Stomach (tissue), 9 donors: ENCODE results near the gene ATP2A3. TPM values are rescaled to one million over a fixed set of nuclear protein-coding genes. Genes with fewer than 3 reads are reported as not detected.

Experiments used
- DNase-seq, 2 donors: peaks; one replicate each; pipeline versions ENCODE4 v3.0.0 to v3.0.0-alpha.2; 2013 to 2019
- H3K27ac ChIP-seq, 5 donors: fragments of 200-600 bp in 4 of 5; sonication (generic) in 4 of 5; one replicate each; pipeline ENCODE4 v1.5.1; 2013 to 2019; ENCODE audit warnings: mild to moderate bottlenecking in 1 of 5, moderate library complexity in 1 of 5
- H3K27me3 ChIP-seq, 3 donors: fragments of 200-600 bp; sonication (generic); one replicate each; pipeline ENCODE4 v1.5.1; 2017 to 2019; ENCODE audit warnings: mixed run types in 1 of 3
- H3K36me3 ChIP-seq, 4 donors: fragments of 200-600 bp; sonication (generic); 1 replicate in 3 of 4; 2 replicates in 1 of 4; pipeline ENCODE4 v1.5.1; 2016 to 2019
- H3K4me1 ChIP-seq, 4 donors: fragments of 200-600 bp; sonication (generic); one replicate each; pipeline ENCODE4 v1.5.1; 2016 to 2019
- H3K4me3 ChIP-seq, 4 donors: fragments of 200-600 bp; sonication (generic) in 3 of 4; one replicate each; pipeline ENCODE4 v1.5.1; 2016 to 2019; ENCODE audit warnings: mild to moderate bottlenecking in 1 of 4
- H3K9me3 ChIP-seq, 4 donors: fragments of 200-600 bp; sonication (generic); one replicate each; pipeline ENCODE4 v1.5.1; 2016 to 2019
- CTCF ChIP-seq, 7 experiments: fragments of 450-650 bp in 4 of 7; fragments of 200-600 bp in 3 of 7; sonication (generic) in 3 of 7; IDR thresholded peaks; one replicate each; pipeline ENCODE4 v1.5.1; 2016 to 2019; ENCODE audit warnings: antibody characterized with exemption in 7 of 7, control low read depth in 2 of 7, mild to moderate bottlenecking in 1 of 7
- EP300 ChIP-seq: sonication (generic); formaldehyde crosslinking; IDR thresholded peaks from one replicate; pipeline ENCODE4 v1.6.1; 2017; ENCODE audit warnings: antibody characterized with exemption
- POLR2A ChIP-seq, 4 donors: fragments of 450-650 bp; IDR thresholded peaks; one replicate each; pipeline ENCODE4 v1.6.1; 2016; ENCODE audit warnings: antibody characterized with exemption in 4 of 4, control low read depth in 2 of 4, mild to moderate bottlenecking in 1 of 4, moderate library complexity in 1 of 4
- POLR2AphosphoS5 ChIP-seq, 3 donors: sonication (generic); formaldehyde crosslinking; IDR thresholded peaks; one replicate each; pipeline ENCODE4 v1.6.1; 2016; ENCODE audit warnings: antibody characterized with exemption in 3 of 3
- WGBS, 5 donors: extraction: QIAGEN DNeasy Blood & Tissue Kit in 3 of 5; methylation state at CpG; one replicate each; pipeline versions ENCODE4 v1.1.5 to v1.1.7; 2013 to 2018; 5-methylcytosine and 5-hydroxymethylcytosine counted together
- intact Hi-C: fragments of 100-400 bp; cut with DNase I; formaldehyde crosslinking; loops from one replicate; pipeline ENCODE4 v1.15.1; 2023; ENCODE audit warnings: low total_unique reads
- polyA plus RNA-seq, 3 donors: library from polyadenylated mRNA; stranded (reverse); fragments of 200-250 nt; gene quantifications; one replicate each; pipeline ENCODE4 v1.2.3, GENCODE V29; 2013
- total RNA-seq, 5 donors: library from RNA; depleted of rRNA; stranded (reverse); fragments of >200 nt; gene quantifications; one replicate each; pipeline versions ENCODE4 v1.1.0 to v1.2.3, GENCODE V29; 2014 to 2016
- donor health status: healthy with polysubstance abuse.
- donor health status: Bipolar disorder and iron deficiency.
- donor health status: healthy.

ATP2A3 gene
- total and polyA plus RNA-seq, 8 donors, result 10.4 to 1,069 (median 64.1) TPM

GRCh38 chr17:3905017-3905520 is 59.2 kb downstream of the ATP2A3 start:
- Histone ChIP-seq H3K27ac (no peak overlapping the region), H3K4me1 (no peaks in the 10 kb centered on the region), H3K27me3 (no peaks in the 10 kb centered on the region), H3K9me3 (no peaks in the 10 kb centered on the region), H3K36me3 (no peaks in the 10 kb centered on the region), H3K4me3 (no peak overlapping the region)
- WGBS, 5 donors, result 67 to 80% (median 79%) methylated on average over 6 to 11 of the region's 11 CpGs; no CpG with 5 or more reads in 1 of the 5 donors
- peak in 1 of 3 donors; percentile 14 for TF ChIP-seq POLR2AphosphoS5 (IDR thresholded peaks at IDR 0.05)
- no peak for TF ChIP-seq POLR2A (IDR thresholded peaks at IDR 0.05)
- DNase-seq, result peak; percentile 45 to 70
- intact Hi-C loops, result no loop called here

DNA sequence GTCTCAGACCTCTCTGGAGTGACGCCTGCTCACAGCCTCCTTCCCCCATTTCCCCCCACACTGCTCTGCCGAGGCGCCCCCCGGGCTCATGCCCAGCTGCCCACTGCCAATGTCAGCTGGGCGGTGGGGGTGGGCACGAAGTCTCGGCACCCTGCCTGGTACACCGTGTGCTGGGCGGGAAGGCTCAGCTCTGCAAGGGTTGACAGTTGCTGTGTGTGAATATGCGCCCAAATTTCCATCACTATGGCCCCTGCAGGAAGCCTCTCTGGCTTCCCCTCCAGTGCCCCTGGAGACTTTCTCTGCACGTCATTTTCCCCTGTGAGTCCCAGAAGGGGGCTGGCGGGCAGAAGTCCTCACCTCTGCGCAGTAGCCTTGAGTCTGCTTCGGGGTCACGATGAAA is 59.7 kb downstream of the ATP2A3 start:
- H3K36me3 ChIP-seq, result no peaks in the 10 kb centered on the region
- TF ChIP-seq EP300 (no peak), POLR2A (IDR thresholded peaks at IDR 0.05) (no peak)
- no peaks in the 10 kb centered on the region for H3K9me3 ChIP-seq
- H3K4me3 ChIP-seq, result no peak overlapping the region
- H3K27me3 ChIP-seq, result no peaks in the 10 kb centered on the region
- DNase-seq, result no peak
- intact Hi-C loops, result no loop called here
- no peak overlapping the region for H3K27ac ChIP-seq
- no peaks in the 10 kb centered on the region for H3K4me1 ChIP-seq
- WGBS, 5 donors, result 73 to 89% (median 80%) methylated on average over 11 to 15 of the region's 15 CpGs

DNA sequence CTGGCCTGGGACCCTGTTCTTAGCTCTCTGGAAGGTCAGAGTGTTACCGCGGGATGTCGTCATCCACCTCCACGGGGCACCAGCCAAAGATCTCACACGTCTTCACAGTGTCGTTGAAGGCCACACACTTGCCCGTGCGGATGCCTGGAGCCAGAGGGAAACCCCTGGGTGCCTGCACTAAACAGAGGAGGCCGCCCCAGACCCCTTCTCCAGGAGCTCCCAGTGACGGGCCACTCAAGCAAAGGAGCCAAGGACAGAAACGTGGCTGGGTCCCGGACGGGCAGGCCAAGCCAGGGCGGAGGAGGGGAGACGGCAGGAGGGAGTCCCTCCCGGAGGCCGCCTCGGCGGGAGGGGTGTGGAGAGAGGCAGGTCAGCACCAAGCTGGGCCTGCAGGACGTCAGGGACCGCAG is 60.4 kb downstream of the ATP2A3 start:
- no peak overlapping the region for H3K27ac ChIP-seq
- intact Hi-C loops, result no loop called here
- 78 to 85% (median 79%) methylated on average over 18 to 21 of the region's 21 CpGs for WGBS, 5 donors

DNA sequence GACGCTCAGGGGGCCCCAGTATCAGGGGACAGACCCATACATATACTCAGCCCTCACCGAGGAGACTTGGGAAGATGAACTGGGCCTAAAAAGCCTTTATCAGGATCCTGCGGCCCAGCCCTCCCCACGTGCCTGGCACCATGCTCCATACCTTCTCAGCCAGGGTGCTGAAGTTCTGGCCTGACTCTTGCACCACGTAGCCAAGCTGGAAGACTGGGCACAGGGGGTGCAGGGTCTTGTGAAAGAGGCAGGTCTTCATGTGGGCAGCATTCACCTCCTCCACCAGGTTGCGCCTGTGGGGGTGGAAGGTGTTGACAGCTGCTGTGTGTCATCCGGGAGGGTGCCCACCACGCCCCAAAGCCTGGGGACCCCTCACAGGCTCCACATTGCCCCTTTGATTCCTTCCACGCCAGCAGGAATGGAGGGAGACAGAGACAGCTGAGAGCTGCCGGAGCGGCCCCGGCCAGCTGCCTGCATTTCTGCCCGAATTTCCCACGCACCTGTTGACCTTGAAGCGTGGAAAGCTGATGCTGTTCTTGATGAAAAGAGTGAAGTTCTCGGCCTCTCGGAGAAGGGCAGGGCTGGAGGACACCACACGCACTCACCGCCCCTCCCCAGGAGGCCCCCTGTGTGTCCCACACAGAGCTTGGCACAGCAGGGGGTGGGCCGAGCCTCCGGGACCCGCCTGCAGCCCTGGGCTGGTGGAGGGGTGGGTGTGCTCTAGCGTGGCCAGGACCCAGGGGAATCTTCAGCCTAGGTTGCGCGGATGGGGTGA is 61.0 kb downstream of the ATP2A3 start:
- H3K4me3 ChIP-seq, result no peak overlapping the region
- H3K9me3 ChIP-seq, result no peaks in the 10 kb centered on the region
- no peaks in the 10 kb centered on the region for H3K4me1 ChIP-seq
- TF ChIP-seq CTCF (IDR thresholded peaks at IDR 0.05), result no peak
- WGBS, 5 donors, result 82 to 92% (median 87%) methylated on average over 8 to 25 of the region's 25 CpGs
- H3K27ac ChIP-seq, result no peak overlapping the region
- no peaks in the 10 kb centered on the region for H3K27me3 ChIP-seq
- DNase-seq, result no peak
- intact Hi-C loops, result no loop called here
- H3K36me3 ChIP-seq, result no peaks in the 10 kb centered on the region

More for the DNA sequence above, 60.4 kb downstream of the ATP2A3 start:
- H3K27me3 ChIP-seq, result no peaks in the 10 kb centered on the region
- H3K36me3 ChIP-seq, result no peaks in the 10 kb centered on the region
- no peak for TF ChIP-seq POLR2AphosphoS5 (IDR thresholded peaks at IDR 0.05)
- no peak for TF ChIP-seq POLR2A (IDR thresholded peaks at IDR 0.05)
- TF ChIP-seq CTCF (IDR thresholded peaks at IDR 0.05), result no peak
- no peak for TF ChIP-seq EP300
- H3K4me1 ChIP-seq, result no peaks in the 10 kb centered on the region
- no peak for DNase-seq
- H3K9me3 ChIP-seq, result no peaks in the 10 kb centered on the region
- no peak overlapping the region for H3K4me3 ChIP-seq

DNA sequence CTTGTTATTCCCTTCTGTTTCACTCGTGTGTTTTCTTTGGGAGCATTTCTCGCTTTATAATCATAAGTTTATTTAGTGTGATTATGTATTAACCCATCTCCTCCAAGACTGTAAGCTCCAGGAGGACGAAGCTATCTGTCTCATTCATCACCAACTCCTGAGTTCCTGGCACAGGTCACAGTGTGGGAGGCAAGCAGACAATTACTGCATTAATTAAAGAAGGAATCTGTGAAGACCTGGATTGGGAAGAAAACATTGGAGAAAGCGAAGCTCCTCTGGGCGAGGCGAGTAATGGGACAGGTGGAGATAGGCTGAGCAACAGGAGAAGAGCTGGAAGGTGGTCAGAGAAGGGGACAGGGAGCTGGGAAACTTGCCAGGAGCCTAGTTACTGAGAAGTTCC is 63.6 kb downstream of the ATP2A3 start:
- H3K4me1 ChIP-seq, result peaks cover 0 to 7% (median 6%) of the 10 kb centered on the region in 4 donors
- no peaks in the 10 kb centered on the region for H3K36me3 ChIP-seq
- no peak for DNase-seq
- no peak overlapping the region for H3K27ac ChIP-seq
- no peak for TF ChIP-seq POLR2A (IDR thresholded peaks at IDR 0.05)
- no peak overlapping the region for H3K4me3 ChIP-seq
- H3K9me3 ChIP-seq, result no peaks in the 10 kb centered on the region
- intact Hi-C loops, result no loop called here
- WGBS, 5 donors, result 51 to 68% (median 55%) methylated on average over 6 of the region's 6 CpGs
- H3K27me3 ChIP-seq, result no peaks in the 10 kb centered on the region

GRCh38 chr17:3897731-3898130 is 66.5 kb downstream of the ATP2A3 start:
- intact Hi-C loops, result no loop called here
- no peak for DNase-seq
- H3K4me1 ChIP-seq, result peaks cover 24 to 31% (median 30%) of the 10 kb centered on the region in 4 donors
- no peaks in the 10 kb centered on the region for H3K27me3 ChIP-seq
- H3K36me3 ChIP-seq, result no peaks in the 10 kb centered on the region
- H3K9me3 ChIP-seq, result no peaks in the 10 kb centered on the region
- TF ChIP-seq POLR2AphosphoS5 (IDR thresholded peaks at IDR 0.05), result no peak
- TF ChIP-seq CTCF (IDR thresholded peaks at IDR 0.05), result no peak
- TF ChIP-seq EP300, result no peak
- TF ChIP-seq POLR2A (IDR thresholded peaks at IDR 0.05), result no peak
- H3K27ac ChIP-seq, result no peak overlapping the region
- H3K4me3 ChIP-seq, result no peak overlapping the region
- 90 to 98% (median 94%) methylated on average over 4 to 12 of the region's 12 CpGs for WGBS, 5 donors
